Calu3 (cell line): ENCODE measurements around the gene RAP1B. TPM values are rescaled to one million over a fixed set of nuclear protein-coding genes. Genes with fewer than 3 reads are reported as not detected.

ENCODE experiments used
- BruUV-seq: library from RNA; stranded (reverse); fragments of 400-500 nt; replicated peaks from 2 replicates; lab custom pipeline; 2021; lab: Mats Ljungman, UMichigan
- CTCF ChIA-PET: fragments of 300-600 bp; sonication (Branson Sonifier 250); formaldehyde crosslinking; loops from one replicate; lab custom pipeline; 2022; ENCODE audit warnings: antibody characterized with exemption; lab: Charles Lee
- DNase-seq: peaks from one replicate; pipeline ENCODE4 v3.0.0; 2022
- H3K27ac Mint-ChIP-seq: one replicate; pipeline ENCODE4 v1.8.0; 2022; ENCODE audit warnings: mixed read lengths; ENCODE audit not compliant: unreplicated experiment
- H3K27me3 Mint-ChIP-seq: one replicate; pipeline ENCODE4 v1.8.0; 2022; ENCODE audit warnings: mixed read lengths; ENCODE audit not compliant: unreplicated experiment
- H3K36me3 Mint-ChIP-seq: one replicate; pipeline ENCODE4 v1.8.0; 2022; ENCODE audit warnings: mild to moderate bottlenecking, moderate library complexity, mixed read lengths; ENCODE audit not compliant: insufficient read depth, unreplicated experiment
- H3K4me1 Mint-ChIP-seq: one replicate; pipeline ENCODE4 v1.8.0; 2022; ENCODE audit warnings: mild to moderate bottlenecking, low read depth, mixed read lengths; ENCODE audit not compliant: unreplicated experiment
- H3K4me3 Mint-ChIP-seq: one replicate; pipeline ENCODE4 v1.8.0; 2022; ENCODE audit warnings: mild to moderate bottlenecking, low read depth, moderate library complexity, mixed read lengths; ENCODE audit not compliant: unreplicated experiment
- H3K9me3 Mint-ChIP-seq: one replicate; pipeline ENCODE4 v1.8.0; 2022; ENCODE audit warnings: low read depth, mixed read lengths; ENCODE audit not compliant: unreplicated experiment
- intact Hi-C: fragments of 100-400 bp; cut with micrococcal nuclease; formaldehyde crosslinking; loops from one replicate; pipeline ENCODE4 v1.10.0; 2022; ENCODE audit not compliant: unreplicated experiment
- total RNA-seq: library from RNA; stranded (reverse); gene quantifications from 2 replicates; pipeline ENCODE4 v1.2.3, GENCODE V29; 2022
- TF ChIP-seq, protein P1 (sequence below): fragments of 200-600 bp; IDR thresholded peaks from one replicate; pipeline ENCODE4 v1.8.0; 2022; ENCODE audit warnings: antibody characterized with exemption; ENCODE audit not compliant: unreplicated experiment

The RAP1B gene
- total RNA-seq, 1 experiment from 2014 or later: 159 TPM

DNA sequence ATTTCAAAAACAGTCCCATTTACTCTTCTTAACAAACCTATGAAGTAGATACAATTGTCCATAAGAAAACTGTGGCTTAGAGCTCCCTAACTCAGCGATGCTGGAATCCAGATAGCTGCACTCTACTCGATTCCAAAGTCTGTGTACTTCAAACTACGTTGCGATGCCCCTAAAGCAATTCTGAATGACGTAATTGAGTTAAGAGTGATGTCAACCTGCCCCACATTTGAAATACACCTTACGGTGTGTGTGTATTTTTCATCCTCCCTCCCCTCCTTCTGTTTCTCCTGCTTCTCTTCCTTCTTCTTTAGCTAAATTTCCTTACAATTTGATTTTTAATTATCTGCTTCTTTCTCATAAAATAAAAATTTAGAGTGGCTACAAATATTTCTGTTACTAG, 31.9 kb upstream of the RAP1B start:
- intact Hi-C loops: no loop called here
- H3K4me1 Mint-ChIP-seq: no peaks in the 10 kb centered on the region
- no peak overlapping the region for H3K4me3 Mint-ChIP-seq
- CTCF ChIA-PET: interaction anchor here (0.6 to 1.1 kb wide), 2 partner anchors 13 to 39 kb away, joined by 3 read pairs; no protein-coding TSS in a partner anchor
- H3K27ac Mint-ChIP-seq: no peak overlapping the region
- no peaks in the 10 kb centered on the region for H3K27me3 Mint-ChIP-seq
- BruUV-seq: no TSS peak
- H3K9me3 Mint-ChIP-seq: no peaks in the 10 kb centered on the region
- DNase-seq: no peak
- no peaks in the 10 kb centered on the region for H3K36me3 Mint-ChIP-seq
- TF ChIP-seq, protein P1, sequence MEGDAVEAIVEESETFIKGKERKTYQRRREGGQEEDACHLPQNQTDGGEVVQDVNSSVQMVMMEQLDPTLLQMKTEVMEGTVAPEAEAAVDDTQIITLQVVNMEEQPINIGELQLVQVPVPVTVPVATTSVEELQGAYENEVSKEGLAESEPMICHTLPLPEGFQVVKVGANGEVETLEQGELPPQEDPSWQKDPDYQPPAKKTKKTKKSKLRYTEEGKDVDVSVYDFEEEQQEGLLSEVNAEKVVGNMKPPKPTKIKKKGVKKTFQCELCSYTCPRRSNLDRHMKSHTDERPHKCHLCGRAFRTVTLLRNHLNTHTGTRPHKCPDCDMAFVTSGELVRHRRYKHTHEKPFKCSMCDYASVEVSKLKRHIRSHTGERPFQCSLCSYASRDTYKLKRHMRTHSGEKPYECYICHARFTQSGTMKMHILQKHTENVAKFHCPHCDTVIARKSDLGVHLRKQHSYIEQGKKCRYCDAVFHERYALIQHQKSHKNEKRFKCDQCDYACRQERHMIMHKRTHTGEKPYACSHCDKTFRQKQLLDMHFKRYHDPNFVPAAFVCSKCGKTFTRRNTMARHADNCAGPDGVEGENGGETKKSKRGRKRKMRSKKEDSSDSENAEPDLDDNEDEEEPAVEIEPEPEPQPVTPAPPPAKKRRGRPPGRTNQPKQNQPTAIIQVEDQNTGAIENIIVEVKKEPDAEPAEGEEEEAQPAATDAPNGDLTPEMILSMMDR: no peak

DNA sequence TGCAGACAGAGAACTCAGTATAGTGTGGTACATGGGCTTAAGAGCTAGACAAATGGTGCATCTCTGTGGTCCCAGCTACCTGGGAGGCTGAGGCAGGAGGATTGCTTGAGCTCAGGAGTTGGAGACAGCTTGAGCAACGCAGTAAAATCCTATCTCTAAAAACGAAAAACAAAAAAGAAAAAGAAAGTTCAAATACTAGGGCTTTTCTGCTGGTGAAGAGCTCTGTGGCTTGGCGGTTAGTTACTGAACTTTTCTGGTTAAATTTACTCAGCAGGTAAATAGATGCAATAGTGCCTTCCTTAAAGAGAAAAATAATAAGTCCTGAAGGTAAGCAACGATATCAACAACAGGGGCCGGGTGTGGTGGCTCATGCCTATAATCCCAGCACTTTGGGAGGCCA, 31.4 kb upstream of the RAP1B start:
- DNase-seq: no peak
- CTCF ChIA-PET: interaction anchor here (1.1 kb wide), 2 partner anchors 9 to 14 kb away, joined by 3 read pairs; no protein-coding TSS in a partner anchor
- no peak overlapping the region for H3K27ac Mint-ChIP-seq
- no peaks in the 10 kb centered on the region for H3K27me3 Mint-ChIP-seq
- H3K4me1 Mint-ChIP-seq: no peaks in the 10 kb centered on the region
- no peaks in the 10 kb centered on the region for H3K36me3 Mint-ChIP-seq
- no peak overlapping the region for H3K4me3 Mint-ChIP-seq
- no peaks in the 10 kb centered on the region for H3K9me3 Mint-ChIP-seq
- TF ChIP-seq, protein P1: no peak
- intact Hi-C loops: no loop called here
- no TSS peak for BruUV-seq

DNA sequence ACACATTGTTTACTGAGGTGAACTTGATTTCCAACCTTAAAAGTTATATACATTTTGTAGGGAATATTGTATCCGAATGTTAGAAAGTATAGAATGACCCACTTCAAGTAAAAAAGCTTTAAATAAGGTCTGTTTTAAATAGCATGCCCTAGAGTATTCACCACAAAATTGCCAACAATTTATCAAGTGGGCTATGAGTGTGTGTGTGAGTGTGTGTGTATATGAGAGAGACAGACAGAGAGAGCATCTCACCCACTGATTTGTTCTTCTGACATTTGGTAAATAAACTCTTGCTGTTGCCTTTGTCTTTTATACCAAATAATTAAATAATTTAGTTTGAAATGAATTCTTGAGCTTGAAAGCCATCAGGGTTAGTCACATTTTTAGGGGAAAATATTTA, 29.8 kb upstream of the RAP1B start:
- intact Hi-C loops: no loop called here
- no TSS peak for BruUV-seq

DNA sequence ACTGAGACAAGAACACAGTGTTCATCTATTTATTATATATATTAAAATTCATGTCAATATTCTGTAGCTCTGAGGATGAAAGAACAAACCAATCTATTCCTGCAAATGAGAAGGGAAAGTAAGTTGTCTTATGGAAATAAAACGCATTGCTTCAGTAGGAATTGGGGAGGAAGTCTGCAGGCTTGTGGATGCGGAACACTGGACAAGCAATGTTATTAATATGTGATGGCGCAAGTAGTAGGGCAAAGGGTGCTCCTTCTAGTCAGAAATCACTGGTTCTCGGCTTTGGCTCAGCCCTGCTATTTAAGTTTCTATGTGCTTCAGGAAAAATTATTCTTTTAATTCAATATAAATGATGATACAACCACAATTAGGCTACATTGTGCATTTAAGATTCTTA, 28.8 kb upstream of the RAP1B start:
- no peak for DNase-seq
- CTCF ChIA-PET: no interaction called here

More for the DNA sequence above, 29.8 kb upstream of the RAP1B start:
- TF ChIP-seq, protein P1: no peak
- H3K9me3 Mint-ChIP-seq: no peaks in the 10 kb centered on the region
- peaks cover 9% of the 10 kb centered on the region for H3K4me1 Mint-ChIP-seq
- H3K4me3 Mint-ChIP-seq: no peak overlapping the region
- peaks cover 6% of the 10 kb centered on the region for H3K36me3 Mint-ChIP-seq
- DNase-seq: no peak
- H3K27me3 Mint-ChIP-seq: no peaks in the 10 kb centered on the region
- no peak overlapping the region for H3K27ac Mint-ChIP-seq
- CTCF ChIA-PET: interaction anchor here (0.6 kb wide), 1 partner anchor 13 kb away, joined by 6 read pairs; no protein-coding TSS in a partner anchor

More for the DNA sequence above, 28.8 kb upstream of the RAP1B start:
- TF ChIP-seq, protein P1: no peak
- H3K36me3 Mint-ChIP-seq: peaks cover 6% of the 10 kb centered on the region
- no peaks in the 10 kb centered on the region for H3K9me3 Mint-ChIP-seq
- H3K4me1 Mint-ChIP-seq: peaks cover 9% of the 10 kb centered on the region
- no TSS peak for BruUV-seq
- H3K27me3 Mint-ChIP-seq: no peaks in the 10 kb centered on the region
- no peak overlapping the region for H3K4me3 Mint-ChIP-seq
- no peak overlapping the region for H3K27ac Mint-ChIP-seq
- intact Hi-C loops: no loop called here
